ENCODE data around the gene RHAG. TPM values are rescaled to one million over a fixed set of nuclear protein-coding genes. Genes with fewer than 3 reads are reported as not detected.

Gene RHAG
- total RNA-seq, 1 experiment from 2014 or later, result 0.57 TPM

DNA sequence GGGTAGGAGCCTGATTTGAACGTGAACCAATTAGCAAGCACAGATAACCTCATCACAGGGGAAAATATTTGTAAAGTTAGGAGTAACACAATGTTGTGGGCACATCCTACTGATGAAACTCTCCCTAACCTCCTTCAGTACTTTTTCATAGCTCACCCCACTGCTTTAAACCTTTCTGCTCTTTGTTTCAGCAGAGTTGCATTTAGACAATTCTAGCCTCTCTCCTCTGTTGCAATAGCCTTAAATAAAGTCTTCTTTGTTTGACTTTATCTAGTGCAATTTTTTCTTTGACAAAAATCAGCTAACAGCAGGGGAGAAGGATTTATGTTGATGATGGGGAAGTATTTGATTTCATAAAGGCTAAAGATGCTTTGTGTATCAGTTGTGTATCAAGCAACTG is 72.1 kb downstream of the RHAG start:
- TF ChIP-seq POLR2A (IDR thresholded peaks at IDR 0.05; ENCODE audit: borderline replicate concordance, extremely low read depth, insufficient read depth, insufficient read length) (no peak), SP1 (IDR thresholded peaks at IDR 0.05; ENCODE audit: low read depth) (no peak), RAD21 (IDR thresholded peaks at IDR 0.05; ENCODE audit: low read depth) (no peak), YY1 (IDR thresholded peaks at IDR 0.05; ENCODE audit: extremely low read depth, insufficient replicate concordance, low read depth, low read length) (no peak), EZH2phosphoT487 (IDR thresholded peaks at IDR 0.05; ENCODE audit: borderline replicate concordance) (no peak), SRF (IDR thresholded peaks at IDR 0.05; ENCODE audit: low read depth) (no peak), TCF7L2 (IDR thresholded peaks at IDR 0.05; ENCODE audit: borderline replicate concordance, extremely low read depth, insufficient read depth, insufficient read length) (no peak), SIN3A (IDR thresholded peaks at IDR 0.05; ENCODE audit: low read depth) (no peak), ELF1 (IDR thresholded peaks at IDR 0.05; ENCODE audit: borderline replicate concordance, low read depth) (no peak), JUND (IDR thresholded peaks at IDR 0.05) (no peak), EZH2 (IDR thresholded peaks at IDR 0.05) (no peak)
- TF ChIP-seq, protein P1, sequence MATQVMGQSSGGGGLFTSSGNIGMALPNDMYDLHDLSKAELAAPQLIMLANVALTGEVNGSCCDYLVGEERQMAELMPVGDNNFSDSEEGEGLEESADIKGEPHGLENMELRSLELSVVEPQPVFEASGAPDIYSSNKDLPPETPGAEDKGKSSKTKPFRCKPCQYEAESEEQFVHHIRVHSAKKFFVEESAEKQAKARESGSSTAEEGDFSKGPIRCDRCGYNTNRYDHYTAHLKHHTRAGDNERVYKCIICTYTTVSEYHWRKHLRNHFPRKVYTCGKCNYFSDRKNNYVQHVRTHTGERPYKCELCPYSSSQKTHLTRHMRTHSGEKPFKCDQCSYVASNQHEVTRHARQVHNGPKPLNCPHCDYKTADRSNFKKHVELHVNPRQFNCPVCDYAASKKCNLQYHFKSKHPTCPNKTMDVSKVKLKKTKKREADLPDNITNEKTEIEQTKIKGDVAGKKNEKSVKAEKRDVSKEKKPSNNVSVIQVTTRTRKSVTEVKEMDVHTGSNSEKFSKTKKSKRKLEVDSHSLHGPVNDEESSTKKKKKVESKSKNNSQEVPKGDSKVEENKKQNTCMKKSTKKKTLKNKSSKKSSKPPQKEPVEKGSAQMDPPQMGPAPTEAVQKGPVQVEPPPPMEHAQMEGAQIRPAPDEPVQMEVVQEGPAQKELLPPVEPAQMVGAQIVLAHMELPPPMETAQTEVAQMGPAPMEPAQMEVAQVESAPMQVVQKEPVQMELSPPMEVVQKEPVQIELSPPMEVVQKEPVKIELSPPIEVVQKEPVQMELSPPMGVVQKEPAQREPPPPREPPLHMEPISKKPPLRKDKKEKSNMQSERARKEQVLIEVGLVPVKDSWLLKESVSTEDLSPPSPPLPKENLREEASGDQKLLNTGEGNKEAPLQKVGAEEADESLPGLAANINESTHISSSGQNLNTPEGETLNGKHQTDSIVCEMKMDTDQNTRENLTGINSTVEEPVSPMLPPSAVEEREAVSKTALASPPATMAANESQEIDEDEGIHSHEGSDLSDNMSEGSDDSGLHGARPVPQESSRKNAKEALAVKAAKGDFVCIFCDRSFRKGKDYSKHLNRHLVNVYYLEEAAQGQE (IDR thresholded peaks at IDR 0.05; ENCODE audit: low read depth), result no peak
- TF ChIP-seq, protein P2, sequence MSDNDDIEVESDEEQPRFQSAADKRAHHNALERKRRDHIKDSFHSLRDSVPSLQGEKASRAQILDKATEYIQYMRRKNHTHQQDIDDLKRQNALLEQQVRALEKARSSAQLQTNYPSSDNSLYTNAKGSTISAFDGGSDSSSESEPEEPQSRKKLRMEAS (IDR thresholded peaks at IDR 0.05), result no peak
- TF ChIP-seq, protein P3, sequence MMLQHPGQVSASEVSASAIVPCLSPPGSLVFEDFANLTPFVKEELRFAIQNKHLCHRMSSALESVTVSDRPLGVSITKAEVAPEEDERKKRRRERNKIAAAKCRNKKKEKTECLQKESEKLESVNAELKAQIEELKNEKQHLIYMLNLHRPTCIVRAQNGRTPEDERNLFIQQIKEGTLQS (IDR thresholded peaks at IDR 0.05), result no peak
- Histone ChIP-seq H2AFZ (ENCODE audit: low read depth, low read length, poor library complexity, severe bottlenecking) (no peak overlapping the region), H3K9ac (ENCODE audit: low read length) (no peak overlapping the region), H3K36me3 (ENCODE audit: control insufficient read depth in 1 of 2, insufficient read depth in 2 of 2, low read length in 2 of 2) (peaks cover 0 to 2% of the 10 kb centered on the region in 2 experiments; a peak in 1 of 4 replicates), H3K27ac (ENCODE audit: low read depth, low read length) (no peak overlapping the region), H3K4me3 (replicated peaks in 1 of 2; ENCODE audit: low read depth in 1 of 2, low read length in 2 of 2) (no peak overlapping the region), H3K9me3 (ENCODE audit: control insufficient read depth in 1 of 2, insufficient read depth in 1 of 2, low read depth in 1 of 2, low read length in 2 of 2) (no peaks in the 10 kb centered on the region), H3K9me2 (ENCODE audit: insufficient read depth) (no peaks in the 10 kb centered on the region), H3K27me3 (ENCODE audit: insufficient read depth, low read length) (no peaks in the 10 kb centered on the region), H3K4me2 (ENCODE audit: low read length) (no peak overlapping the region), H3K79me2 (ENCODE audit: insufficient read depth, low read length) (no peaks in the 10 kb centered on the region), H4K20me1 (ENCODE audit: insufficient read depth) (no peaks in the 10 kb centered on the region), H3K4me1 (ENCODE audit: control insufficient read depth in 1 of 2, insufficient read depth in 2 of 2, low read length in 2 of 2) (peaks cover 14 to 16% of the 10 kb centered on the region in 2 experiments)
- ATAC-seq (no peak), DNase-seq (ENCODE audit: low read depth, low spot score) (no peak)
- no TSS peak for BruUV-seq (replicated peaks)
- CTCF ChIA-PET, result no interaction called here
- intact Hi-C loops (cut with micrococcal nuclease), result no loop called here
- RAD21 ChIA-PET (ENCODE audit: low non-redundant PET in 1 of 2, low total read pairs in 2 of 2, uncharacterized antibody in 2 of 2, unreplicated experiment in 2 of 2), result no interaction called here
- POLR2A ChIA-PET, result interaction anchor here (1.5 kb wide), 1 partner anchor 11 kb away, joined by 3 read pairs; no protein-coding TSS in a partner anchor
